NCI-H82 (cell line): ENCODE measurements around the gene STT3B.
A peak's percentile ranks its signal among the peaks of the same experiment; 100 is the strongest.
"Not testable (repeated sequence)": the region's sequence is repeated elsewhere in the genome, so short reads cannot be mapped to it uniquely, and the experiment has no call there.

Experiments
- DNase-seq: peaks from one replicate; lab custom pipeline; 2025; lab: John Stamatoyannopoulos, UW

The STT3B gene

GRCh38 chr3:31532587-31533168 is at the start of gene STT3B:
TSS of gene STT3B (plus strand) at chr3:31532925. CDS start at chr3:31532999, 74 bp downstream.
- peak; percentile 87 for DNase-seq

GRCh38 chr3:31483776-31484175 is 48.9 kb upstream of the STT3B start:
- DNase-seq: no peak

GRCh38 chr3:31485196-31485595 is 47.5 kb upstream of the STT3B start:
- DNase-seq: no peak

- DNase-seq: no peak
These were observed 45.7 kb upstream of the STT3B start for GRCh38 chr3:31486865-31487533.

- no peak for DNase-seq
These were observed 44.2 kb upstream of the STT3B start for GRCh38 chr3:31488475-31489017.

GRCh38 chr3:31490502-31490901 is 42.2 kb upstream of the STT3B start:
- no peak for DNase-seq

- DNase-seq: no peak
These were observed 41.1 kb upstream of the STT3B start for GRCh38 chr3:31491660-31492059.

GRCh38 chr3:31493149-31493548 is 39.6 kb upstream of the STT3B start:
- DNase-seq: no peak

- DNase-seq: no peak
These were observed 36.6 kb upstream of the STT3B start for GRCh38 chr3:31495971-31496665.

- DNase-seq: no peak
These were observed 33.9 kb upstream of the STT3B start for GRCh38 chr3:31498791-31499190.

- DNase-seq: no peak
These were observed 33.4 kb upstream of the STT3B start for GRCh38 chr3:31499281-31499680.

- no peak for DNase-seq
These were observed 29.9 kb upstream of the STT3B start for GRCh38 chr3:31502803-31503221.

- no peak for DNase-seq
These were observed 29.3 kb upstream of the STT3B start for GRCh38 chr3:31503456-31503855.

- no peak for DNase-seq
These were observed 28.5 kb upstream of the STT3B start for GRCh38 chr3:31504230-31504629.

- DNase-seq: no peak
These were observed 27.2 kb upstream of the STT3B start for GRCh38 chr3:31505371-31506048.

GRCh38 chr3:31506515-31506914 is 26.2 kb upstream of the STT3B start:
- not testable (repeated sequence) for DNase-seq

GRCh38 chr3:31508452-31509146 is 24.1 kb upstream of the STT3B start:
- DNase-seq: no peak

GRCh38 chr3:31509147-31509728 is 23.5 kb upstream of the STT3B start:
- DNase-seq: no peak

GRCh38 chr3:31514570-31514969 is 18.2 kb upstream of the STT3B start:
- DNase-seq: no peak

GRCh38 chr3:31515486-31516284 is 17.0 kb upstream of the STT3B start:
- DNase-seq: no peak

- DNase-seq: no peak
These were observed 16.0 kb upstream of the STT3B start for GRCh38 chr3:31516757-31517156.
